ENCODE results near the gene VTCN1.

GRCh38 chr1:117216718-117217117, 6.0 kb upstream of the VTCN1 start:
- TF ChIP-seq CTCF (tag by site-specific recombination; IDR thresholded peaks at IDR 0.05) = no peak
- TF ChIP-seq ZNF335 (tag by site-specific recombination; conservative IDR thresholded peaks at IDR 0.05) = no peak
- no peak for TF ChIP-seq ZNF169 (tag by site-specific recombination; IDR thresholded peaks at IDR 0.05)
- TF ChIP-seq HOXC10 (CRISPR knock-in tag; IDR thresholded peaks at IDR 0.05) = no peak
- no peak for TF ChIP-seq ZNF747 (tag by site-specific recombination; IDR thresholded peaks at IDR 0.05)
- no peak for TF ChIP-seq ZBTB6 (tag by site-specific recombination; IDR thresholded peaks at IDR 0.05)
